ACC112 (cell line): ENCODE results near the gene AGA.

Source experiments
- H2AFZ ChIP-seq: fragments of 200-600 bp; sonication (generic); one replicate; pipeline ENCODE4 v1.6.0; 2017; ENCODE audit warnings: antibody characterized with exemption, low read length; ENCODE audit not compliant: unreplicated experiment
- H3K27ac ChIP-seq: fragments of 200-600 bp; sonication (generic); 2 replicates; pipeline ENCODE4 v1.5.1; 2014; ENCODE audit warnings: low read depth, mild to moderate bottlenecking, antibody characterized with exemption, low read length, moderate library complexity
- H3K27me3 ChIP-seq: fragments of 200-600 bp; sonication (generic); 2 replicates; pipeline ENCODE4 v1.6.1; 2014; ENCODE audit warnings: mild to moderate bottlenecking, antibody characterized with exemption, low read length, moderate library complexity, mixed read lengths; ENCODE audit not compliant: insufficient read depth
- H3K36me3 ChIP-seq: fragments of 200-600 bp; sonication (generic); 2 replicates; pipeline ENCODE4 v1.6.1; 2016; ENCODE audit warnings: mild to moderate bottlenecking, antibody characterized with exemption, low read length, moderate library complexity, mixed read lengths; ENCODE audit not compliant: insufficient read depth
- H3K4me1 ChIP-seq: fragments of 200-600 bp; sonication (generic); one replicate; pipeline ENCODE4 v1.6.1; 2016; ENCODE audit warnings: low read length, mixed read lengths; ENCODE audit not compliant: insufficient read depth, unreplicated experiment, control insufficient read depth
- H3K4me3 ChIP-seq: fragments of 200-600 bp; sonication (generic); 2 replicates; pipeline ENCODE4 v1.5.1; 2014; ENCODE audit warnings: mild to moderate bottlenecking, low read depth, low read length
- H3K79me2 ChIP-seq: fragments of 200-600 bp; sonication (generic); one replicate; pipeline ENCODE4 v1.6.0; 2016; ENCODE audit warnings: low read length; ENCODE audit not compliant: control insufficient read depth, unreplicated experiment, insufficient read depth

The AGA gene

GRCh38 chr4:177447417-177448004, 5.3 kb upstream of the AGA start:
- H3K4me3 ChIP-seq: no peak overlapping the region
- no peaks in the 10 kb centered on the region for H3K36me3 ChIP-seq
- H3K79me2 ChIP-seq: no peaks in the 10 kb centered on the region
- no peaks in the 10 kb centered on the region for H3K4me1 ChIP-seq
- no peak overlapping the region for H2AFZ ChIP-seq
- no peak overlapping the region for H3K27ac ChIP-seq
- H3K27me3 ChIP-seq: no peaks in the 10 kb centered on the region

- Histone ChIP-seq H2AFZ (no peak overlapping the region), H3K27me3 (no peaks in the 10 kb centered on the region), H3K79me2 (no peaks in the 10 kb centered on the region), H3K4me3 (no peak overlapping the region), H3K4me1 (peaks cover under 1% of the 10 kb centered on the region), H3K27ac (no peak overlapping the region), H3K36me3 (no peaks in the 10 kb centered on the region)
These were observed 4.3 kb upstream of the AGA start for GRCh38 chr4:177446586-177446985.

GRCh38 chr4:177444911-177445736, 2.9 kb upstream of the AGA start:
- Histone ChIP-seq H3K4me3 (no peak overlapping the region), H3K36me3 (no peaks in the 10 kb centered on the region), H2AFZ (no peak overlapping the region)

GRCh38 chr4:177441061-177441802, 1.0 kb downstream of the AGA start:
- Histone ChIP-seq H3K79me2 (peaks cover 5% of the 10 kb centered on the region), H3K4me3 (peak overlapping the region; percentile 88), H3K4me1 (peaks cover 10% of the 10 kb centered on the region), H3K27me3 (no peaks in the 10 kb centered on the region), H3K27ac (peak overlapping the region; percentile 82; the same call in 1 of the 2 replicates), H2AFZ (peak overlapping the region; percentile 95), H3K36me3 (no peaks in the 10 kb centered on the region)

More at GRCh38 chr4:177444911-177445736, 2.9 kb upstream of the AGA start:
- peaks cover 5% of the 10 kb centered on the region for H3K79me2 ChIP-seq
- no peak overlapping the region for H3K27ac ChIP-seq
- H3K4me1 ChIP-seq: peaks cover 10% of the 10 kb centered on the region
- H3K27me3 ChIP-seq: no peaks in the 10 kb centered on the region

- Histone ChIP-seq H3K27me3 (no peaks in the 10 kb centered on the region), H3K4me1 (peaks cover 8% of the 10 kb centered on the region), H2AFZ (no peak overlapping the region), H3K27ac (no peak overlapping the region), H3K79me2 (peaks cover 4% of the 10 kb centered on the region), H3K4me3 (no peak overlapping the region), H3K36me3 (peaks cover 5% of the 10 kb centered on the region; the same call in 1 of the 2 replicates)
These were observed 5.8 kb downstream of the AGA start for GRCh38 chr4:177436456-177436855.

GRCh38 chr4:177434667-177435066, 7.6 kb downstream of the AGA start:
- no peak overlapping the region for H3K27ac ChIP-seq
- no peaks in the 10 kb centered on the region for H3K27me3 ChIP-seq
- no peak overlapping the region for H3K4me3 ChIP-seq
- H3K79me2 ChIP-seq: no peaks in the 10 kb centered on the region
- peaks cover 5% of the 10 kb centered on the region; the same call in 1 of the 2 replicates for H3K36me3 ChIP-seq
- no peak overlapping the region for H2AFZ ChIP-seq
- H3K4me1 ChIP-seq: no peaks in the 10 kb centered on the region

GRCh38 chr4:177427192-177427591, 15.0 kb downstream of the AGA start:
- Histone ChIP-seq H3K27ac (no peak overlapping the region), H2AFZ (no peak overlapping the region), H3K27me3 (no peaks in the 10 kb centered on the region), H3K36me3 (peaks cover under 1% of the 10 kb centered on the region; the same call in 1 of the 2 replicates), H3K79me2 (no peaks in the 10 kb centered on the region), H3K4me3 (no peak overlapping the region), H3K4me1 (no peaks in the 10 kb centered on the region)

GRCh38 chr4:177419434-177419833, 22.8 kb downstream of the AGA start:
- Histone ChIP-seq H3K4me3 (no peak overlapping the region), H3K79me2 (no peaks in the 10 kb centered on the region), H3K4me1 (no peaks in the 10 kb centered on the region), H3K36me3 (no peaks in the 10 kb centered on the region), H3K27ac (no peak overlapping the region), H3K27me3 (no peaks in the 10 kb centered on the region), H2AFZ (no peak overlapping the region)

GRCh38 chr4:177413656-177414055, 28.6 kb downstream of the AGA start:
- Histone ChIP-seq H3K27me3 (no peaks in the 10 kb centered on the region), H2AFZ (no peak overlapping the region), H3K4me1 (no peaks in the 10 kb centered on the region), H3K27ac (no peak overlapping the region), H3K79me2 (no peaks in the 10 kb centered on the region), H3K36me3 (no peaks in the 10 kb centered on the region), H3K4me3 (no peak overlapping the region)

- H3K27ac ChIP-seq: no peak overlapping the region
- no peak overlapping the region for H2AFZ ChIP-seq
- no peaks in the 10 kb centered on the region for H3K36me3 ChIP-seq
- no peak overlapping the region for H3K4me3 ChIP-seq
- no peaks in the 10 kb centered on the region for H3K79me2 ChIP-seq
- H3K27me3 ChIP-seq: no peaks in the 10 kb centered on the region
- no peaks in the 10 kb centered on the region for H3K4me1 ChIP-seq
These were observed 29.2 kb downstream of the AGA start for GRCh38 chr4:177413076-177413475.
